Stomach (tissue), 4 donors: Measurements from ENCODE around the gene MEF2A.

Experiments
- CTCF ChIP-seq, 7 experiments: fragments of 450-650 bp in 4 of 7; fragments of 200-600 bp in 3 of 7; sonication (generic) in 3 of 7; IDR thresholded peaks; one replicate each; pipeline ENCODE4 v1.5.1; 2016 to 2019; ENCODE audit warnings: antibody characterized with exemption in 7 of 7, control low read depth in 2 of 7, mild to moderate bottlenecking in 1 of 7
- EP300 ChIP-seq: sonication (generic); formaldehyde crosslinking; IDR thresholded peaks from one replicate; pipeline ENCODE4 v1.6.1; 2017; ENCODE audit warnings: antibody characterized with exemption
- POLR2A ChIP-seq, 4 donors: fragments of 450-650 bp; IDR thresholded peaks; one replicate each; pipeline ENCODE4 v1.6.1; 2016; ENCODE audit warnings: antibody characterized with exemption in 4 of 4, control low read depth in 2 of 4, mild to moderate bottlenecking in 1 of 4, moderate library complexity in 1 of 4
- POLR2AphosphoS5 ChIP-seq, 3 donors: sonication (generic); formaldehyde crosslinking; IDR thresholded peaks; one replicate each; pipeline ENCODE4 v1.6.1; 2016; ENCODE audit warnings: antibody characterized with exemption in 3 of 3

- TF ChIP-seq CTCF (IDR thresholded peaks at IDR 0.05) (no peak), POLR2A (IDR thresholded peaks at IDR 0.05) (no peak), EP300 (no peak), POLR2AphosphoS5 (IDR thresholded peaks at IDR 0.05) (no peak)
Observed at GRCh38 chr15:99686290-99686689, 120.5 kb downstream of the MEF2A start.
